Femur (tissue), 1 donor: ENCODE measurements around the gene LRP3.
"Not testable (repeated sequence)": the region's sequence is repeated elsewhere in the genome, so short reads cannot be mapped to it uniquely, and the experiment has no call there.

Experiments
- DNase-seq: peaks from one replicate; pipeline ENCODE4 v3.0.0-alpha.2; 2017

Gene LRP3

DNA sequence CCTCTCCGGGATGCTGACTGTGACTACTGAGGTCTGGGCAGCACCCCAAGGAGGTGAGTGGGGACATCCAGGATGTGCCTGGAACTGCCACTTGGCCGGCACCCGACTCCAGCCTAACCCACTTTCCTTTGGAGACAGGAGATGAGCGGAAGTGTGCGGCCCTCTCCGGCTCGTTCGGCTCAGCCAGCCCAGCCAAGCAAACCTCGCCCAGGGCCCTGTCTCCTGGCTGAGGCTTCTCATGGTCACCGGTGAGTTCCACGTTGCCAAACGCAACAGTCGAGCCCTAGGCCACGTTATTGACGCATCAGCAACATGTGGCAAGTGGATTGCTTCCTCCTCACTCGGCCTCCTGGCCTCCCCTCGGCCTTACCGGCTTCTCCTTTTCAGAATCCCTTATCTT, 26.0 kb downstream of the LRP3 start:
- DNase-seq: no peak

DNA sequence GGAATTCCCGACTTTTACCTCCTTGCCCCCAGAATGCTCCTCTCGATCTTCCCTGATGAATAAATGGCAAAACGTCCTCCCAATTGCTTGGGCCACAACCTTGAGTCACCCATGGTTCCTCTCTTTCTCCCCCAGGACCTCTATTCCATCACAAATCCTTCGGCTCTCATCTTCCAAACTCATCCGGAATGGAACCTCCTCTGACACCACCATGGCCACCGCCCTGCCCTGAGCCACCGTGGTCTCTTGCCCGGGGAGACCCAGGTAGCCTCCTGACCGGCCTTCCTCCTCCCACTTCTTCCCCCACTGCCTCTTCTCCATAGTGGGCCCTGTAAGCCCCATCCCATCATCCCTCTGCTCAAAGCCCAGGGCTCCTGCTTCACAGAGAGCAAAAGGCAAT, 26.6 kb downstream of the LRP3 start:
- no peak for DNase-seq

DNA sequence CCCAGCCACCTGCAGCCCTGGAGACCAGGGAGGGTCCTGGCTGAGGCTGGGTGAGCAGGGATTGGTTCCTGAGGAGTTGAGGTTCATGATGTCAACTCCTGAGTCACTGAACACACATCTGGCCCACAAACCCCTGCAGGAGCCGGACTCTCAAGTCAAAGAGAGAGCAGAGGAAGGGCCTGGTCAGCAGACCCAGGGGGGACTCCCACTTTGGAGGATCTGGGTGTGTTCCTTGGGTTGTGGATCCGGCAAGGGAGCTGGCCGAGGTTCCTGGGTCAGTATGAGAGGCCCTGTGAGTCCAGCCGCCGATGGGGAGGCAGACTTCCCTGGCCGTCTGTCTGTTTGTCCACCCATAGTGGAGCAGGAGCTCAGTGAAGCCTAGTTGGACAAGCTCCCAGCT, 27.5 kb downstream of the LRP3 start:
- DNase-seq: no peak

DNA sequence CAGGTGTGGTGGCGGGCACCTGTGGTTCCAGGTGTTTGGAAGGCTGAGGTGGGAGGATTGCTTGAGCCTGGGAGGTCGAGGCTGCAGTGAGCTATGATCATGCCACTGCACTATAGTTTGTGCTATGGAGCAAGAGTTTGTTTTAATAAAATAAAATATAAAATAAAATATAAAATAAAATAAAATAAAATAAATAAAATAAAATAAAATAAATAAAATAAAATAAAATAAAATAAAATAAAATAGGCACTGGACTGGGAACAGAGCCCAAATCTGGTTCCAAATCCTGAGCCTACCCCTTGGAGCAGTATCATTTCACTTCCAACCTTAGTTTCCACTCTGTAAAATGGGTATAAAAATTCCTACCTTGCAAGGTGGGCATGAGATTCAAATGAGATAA, 28.1 kb downstream of the LRP3 start:
- DNase-seq: not testable (repeated sequence)

DNA sequence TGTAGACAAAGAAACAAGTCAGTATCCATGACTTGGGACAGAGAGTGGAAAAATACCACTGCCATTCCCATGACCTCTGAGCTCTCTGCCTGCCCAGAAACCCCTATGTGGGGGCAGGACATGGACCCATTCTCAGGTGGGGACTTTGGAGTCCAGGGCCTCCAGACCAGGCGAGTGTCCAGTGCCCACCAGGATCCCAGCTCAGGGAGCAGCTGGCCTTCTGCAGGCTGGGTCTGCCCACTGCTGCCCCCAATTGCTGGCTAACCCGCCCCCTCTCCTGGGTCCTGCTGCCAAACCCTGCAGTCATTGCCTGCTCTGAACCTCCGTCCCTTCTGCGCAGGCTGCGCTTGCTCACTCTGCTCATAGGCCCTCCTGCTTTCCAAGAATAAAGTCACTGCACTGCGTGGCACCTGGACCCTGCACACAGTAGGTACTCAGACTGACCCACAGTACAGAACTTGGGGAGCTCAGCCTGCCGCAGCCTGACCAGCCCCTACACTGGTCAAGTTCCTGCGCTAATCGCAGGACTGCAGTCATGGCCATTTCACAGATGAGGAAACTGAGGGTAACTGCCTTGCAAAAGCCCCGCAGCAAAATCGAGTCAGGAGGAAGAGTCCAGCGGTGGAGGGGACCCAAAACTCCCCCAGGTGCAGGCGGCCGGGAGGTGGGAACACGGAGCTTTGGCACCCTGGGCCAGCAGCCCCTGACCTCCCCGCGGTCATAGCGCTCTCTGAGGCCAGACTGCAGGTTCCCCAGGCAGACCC, 30.7 kb downstream of the LRP3 start:
- DNase-seq: no peak

DNA sequence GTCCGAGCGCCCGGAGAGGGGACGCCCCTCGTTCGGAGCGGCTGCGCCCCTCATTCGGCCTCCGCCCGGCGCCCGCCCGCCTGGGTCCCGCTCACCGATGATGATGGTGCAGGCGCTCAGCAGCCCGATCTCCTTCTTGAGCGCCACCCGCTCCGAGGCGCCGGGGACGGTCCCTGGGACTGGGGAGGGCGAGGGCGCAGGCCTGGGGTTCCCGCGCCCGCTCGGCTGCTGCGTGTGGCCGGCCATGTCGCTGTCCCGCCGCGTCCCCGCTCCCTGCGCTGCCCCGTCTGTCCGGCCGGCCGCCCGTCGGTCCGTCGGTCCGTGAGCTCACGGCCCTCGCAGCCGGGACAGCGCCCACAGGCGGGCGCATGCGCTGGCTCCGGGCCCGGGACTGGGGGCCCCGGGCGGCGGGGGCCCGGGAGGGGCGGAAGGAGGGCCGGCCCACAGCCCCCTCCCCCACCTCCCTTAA, 31.4 kb downstream of the LRP3 start, which contains the start of gene SLC7A10:
Gene SLC7A10, minus strand, starts transcription at position 393 of the 469 bp plus-strand sequence. Its CDS starts 147 bp downstream, at position 246.
- DNase-seq: no peak

DNA sequence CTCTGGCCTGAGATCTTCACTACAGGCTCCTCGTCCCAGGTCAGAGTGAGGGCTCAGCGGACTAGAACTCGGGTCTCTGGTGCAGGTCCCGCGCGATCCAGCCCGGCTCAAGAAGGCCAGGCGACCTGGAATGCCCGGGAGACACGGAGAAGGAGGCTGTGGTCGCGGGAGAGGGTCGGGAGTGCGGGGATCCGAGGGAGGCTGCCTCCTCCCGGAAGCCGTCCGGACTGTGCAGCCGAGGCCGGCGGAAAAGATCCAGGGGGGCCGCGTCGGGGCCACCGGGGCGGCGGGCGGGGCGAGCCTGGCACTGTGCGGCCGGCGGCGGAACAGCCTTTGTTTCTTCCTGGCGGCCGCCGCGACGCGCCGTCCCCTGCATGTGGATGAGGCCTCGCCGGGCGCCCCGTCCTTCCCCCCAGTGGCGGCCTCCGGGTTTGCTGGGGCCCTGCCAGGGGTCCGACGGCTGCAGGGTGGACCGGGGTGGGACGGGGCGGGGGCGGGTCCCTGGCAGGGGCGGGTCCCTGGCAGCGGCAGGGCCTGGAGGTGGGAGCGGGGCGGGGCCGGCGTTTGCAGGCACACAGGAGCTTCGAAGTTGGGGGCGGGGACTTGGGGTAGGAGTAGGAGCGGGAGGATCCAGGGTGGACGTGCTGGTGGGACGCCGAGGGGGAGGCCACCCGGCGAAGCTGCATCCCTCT, 32.6 kb downstream of the LRP3 start:
- DNase-seq: no peak

DNA sequence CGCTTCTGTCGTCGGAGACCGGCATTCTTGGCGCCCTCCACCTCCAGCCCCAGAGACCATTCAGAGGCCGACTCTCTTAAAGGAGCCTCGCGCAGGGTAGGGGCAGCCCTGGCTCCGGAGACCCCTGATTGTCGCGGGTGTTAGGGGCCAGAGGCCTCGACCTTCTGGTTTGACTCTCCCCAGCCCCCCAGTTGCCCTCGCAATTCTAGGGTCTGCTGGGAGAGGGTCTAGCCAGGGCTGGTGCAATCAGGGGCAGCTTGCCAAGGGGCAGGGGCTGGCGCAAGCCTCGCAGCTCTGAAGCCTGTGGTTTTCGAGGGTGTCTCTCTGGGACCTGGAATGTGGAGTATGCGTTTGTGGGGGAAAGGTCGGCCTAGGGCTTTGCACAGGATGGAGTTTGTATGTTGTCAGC, 33.1 kb downstream of the LRP3 start:
- no peak for DNase-seq

DNA sequence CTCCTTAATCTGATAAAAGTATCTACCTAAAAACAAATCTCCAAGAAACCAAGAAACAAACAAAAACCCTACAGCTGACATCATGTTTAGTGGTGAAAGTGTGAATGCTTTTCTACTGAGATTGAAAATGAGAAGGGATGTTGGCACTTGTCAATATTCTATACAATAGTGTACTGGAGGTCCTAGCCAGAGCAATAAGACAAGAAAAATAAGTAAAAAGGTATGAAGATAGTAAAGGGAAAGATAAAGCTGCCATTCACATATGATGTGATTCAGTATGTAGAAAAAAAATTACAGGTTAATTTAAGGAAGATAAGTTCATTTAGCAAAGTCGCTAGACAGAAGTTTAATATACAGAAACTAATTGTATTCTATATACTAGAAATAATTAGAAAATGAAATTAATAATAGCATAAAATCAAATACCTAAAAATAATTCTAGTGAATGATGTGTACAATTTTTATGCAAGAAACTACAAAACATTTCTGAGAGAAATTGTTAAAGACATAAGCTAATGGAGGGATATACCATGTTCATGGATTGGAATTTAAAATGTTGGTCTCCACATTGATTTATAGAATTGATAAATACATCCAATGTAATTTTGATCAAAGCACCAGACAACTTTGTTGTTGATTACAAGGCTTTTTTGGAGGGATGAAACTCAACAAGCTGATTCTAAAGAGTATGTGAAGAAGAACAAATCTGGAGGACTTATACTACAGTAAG, 33.9 kb downstream of the LRP3 start:
- DNase-seq: no peak

DNA sequence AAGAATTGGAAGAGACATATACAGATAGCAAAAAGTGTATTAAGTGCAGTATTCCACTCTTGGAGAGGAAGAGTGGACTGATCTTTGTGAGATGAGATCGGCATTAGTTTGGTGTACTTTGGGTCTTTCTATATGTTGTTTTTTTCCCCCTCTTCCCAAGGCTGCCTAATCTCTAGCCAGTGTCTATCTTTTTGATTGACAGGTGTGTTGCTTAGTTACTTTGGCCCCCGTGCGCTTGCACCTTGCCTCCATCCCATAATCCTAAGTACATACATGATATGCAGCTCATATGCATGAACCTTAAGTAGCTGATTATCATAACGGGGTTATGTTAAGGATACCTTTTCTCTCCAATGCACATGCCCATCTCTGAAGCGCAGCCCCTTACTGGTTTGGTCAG, 35.8 kb downstream of the LRP3 start:
- no peak for DNase-seq

DNA sequence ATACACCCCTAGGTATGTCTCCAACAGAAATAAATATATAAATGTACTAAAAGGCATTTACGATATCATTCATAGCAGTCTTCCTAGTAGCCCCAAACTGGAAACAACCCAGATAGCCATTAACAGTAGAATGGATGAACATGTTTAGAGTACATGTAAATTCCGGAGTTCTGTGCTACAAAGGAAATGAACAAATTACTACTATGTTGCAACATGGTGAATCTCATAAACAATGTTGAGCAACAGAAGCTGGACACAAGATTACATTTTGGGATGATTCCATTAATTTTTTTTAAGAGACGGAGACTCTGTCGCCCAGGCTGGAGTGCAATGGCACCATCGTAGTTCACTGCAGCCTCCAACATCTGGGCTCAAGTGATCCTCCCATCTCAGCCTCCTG, 37.4 kb downstream of the LRP3 start:
- no peak for DNase-seq

DNA sequence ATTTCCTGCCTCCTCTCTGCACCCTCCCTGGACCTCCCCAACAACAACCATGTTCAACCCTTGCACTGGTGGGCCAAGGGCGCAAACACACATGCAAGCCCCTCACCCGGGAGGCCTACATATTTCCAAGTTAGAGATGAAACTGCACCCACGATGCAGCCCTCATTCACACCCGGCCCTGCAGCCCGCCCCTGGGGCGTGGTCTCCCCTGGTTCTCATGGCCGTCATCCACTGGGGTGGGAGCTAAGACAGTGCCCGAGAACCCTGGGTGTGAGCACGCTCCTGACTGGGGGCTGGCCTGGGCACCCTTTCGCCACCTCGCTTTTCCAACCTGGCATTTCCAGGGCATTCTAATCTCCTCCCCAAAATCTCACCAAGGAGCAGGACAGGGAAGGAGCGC, 38.5 kb downstream of the LRP3 start:
- DNase-seq: no peak

DNA sequence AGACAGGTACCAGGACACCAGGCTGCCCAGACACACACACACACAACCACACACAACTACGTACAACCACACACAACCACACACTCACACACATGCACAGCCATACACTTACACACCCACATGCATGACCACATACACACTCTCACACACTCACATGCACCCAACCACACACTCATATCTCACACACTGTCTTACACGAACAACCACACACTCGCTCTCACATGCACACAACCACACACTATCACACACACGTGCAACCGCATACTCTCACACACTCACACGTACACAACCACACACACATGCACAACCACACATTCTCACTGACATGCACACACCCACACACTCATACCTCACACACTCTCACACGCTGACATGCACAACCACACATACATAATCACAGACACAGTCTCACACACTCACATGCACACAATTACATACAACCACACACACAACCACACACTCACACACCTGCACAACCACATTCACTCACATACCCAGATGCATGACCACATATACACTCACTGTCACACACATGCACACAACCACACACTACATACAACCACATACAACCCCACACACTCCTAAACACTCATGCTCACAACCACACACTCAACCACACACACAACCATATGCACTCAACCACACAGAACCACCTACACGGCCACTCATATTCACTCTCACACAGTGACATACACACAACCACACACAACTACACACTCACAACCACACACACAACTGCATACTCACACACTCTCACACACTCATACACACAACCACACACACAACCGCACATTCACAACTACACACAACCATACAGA, 39.1 kb downstream of the LRP3 start:
- no peak for DNase-seq

DNA sequence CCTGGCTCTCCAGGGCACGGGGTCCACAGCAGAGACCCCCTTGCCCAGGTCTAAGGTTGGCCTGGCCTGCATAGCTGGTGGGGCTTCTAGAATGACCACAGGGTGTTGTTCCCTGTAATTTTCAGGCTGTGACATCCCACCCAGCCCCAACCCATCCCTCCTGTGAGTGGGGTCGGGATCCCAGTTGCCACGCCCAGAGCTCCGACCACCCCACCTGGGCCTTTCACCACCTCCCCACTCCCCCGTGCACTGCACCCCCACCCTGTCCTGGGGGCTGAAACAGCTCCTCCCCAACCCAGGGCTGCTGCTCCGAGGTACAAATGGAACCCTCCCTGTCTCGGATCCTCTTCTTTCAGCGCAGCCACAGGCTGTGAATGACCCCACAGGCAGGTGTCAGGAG, 40.0 kb downstream of the LRP3 start:
- no peak for DNase-seq

DNA sequence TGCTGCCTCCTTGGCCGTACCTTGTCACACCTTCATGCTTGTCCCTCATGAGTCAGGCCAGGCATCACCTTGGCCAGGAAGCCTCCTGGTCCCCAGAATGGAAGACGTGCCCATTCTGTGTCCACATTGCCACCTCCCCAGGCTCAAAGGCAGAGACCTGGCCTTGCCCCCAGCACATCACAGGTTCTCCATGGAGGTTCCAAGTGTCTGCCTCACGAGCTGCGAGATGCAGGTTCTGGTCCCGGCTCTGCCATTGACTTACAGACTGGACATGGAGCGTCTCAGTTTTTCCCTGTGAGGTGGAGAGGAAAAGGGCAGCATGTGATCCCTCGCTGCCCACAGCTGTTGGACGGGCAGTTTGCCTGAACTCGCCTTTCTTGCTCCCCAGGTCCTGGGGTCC, 40.6 kb downstream of the LRP3 start:
- no peak for DNase-seq

DNA sequence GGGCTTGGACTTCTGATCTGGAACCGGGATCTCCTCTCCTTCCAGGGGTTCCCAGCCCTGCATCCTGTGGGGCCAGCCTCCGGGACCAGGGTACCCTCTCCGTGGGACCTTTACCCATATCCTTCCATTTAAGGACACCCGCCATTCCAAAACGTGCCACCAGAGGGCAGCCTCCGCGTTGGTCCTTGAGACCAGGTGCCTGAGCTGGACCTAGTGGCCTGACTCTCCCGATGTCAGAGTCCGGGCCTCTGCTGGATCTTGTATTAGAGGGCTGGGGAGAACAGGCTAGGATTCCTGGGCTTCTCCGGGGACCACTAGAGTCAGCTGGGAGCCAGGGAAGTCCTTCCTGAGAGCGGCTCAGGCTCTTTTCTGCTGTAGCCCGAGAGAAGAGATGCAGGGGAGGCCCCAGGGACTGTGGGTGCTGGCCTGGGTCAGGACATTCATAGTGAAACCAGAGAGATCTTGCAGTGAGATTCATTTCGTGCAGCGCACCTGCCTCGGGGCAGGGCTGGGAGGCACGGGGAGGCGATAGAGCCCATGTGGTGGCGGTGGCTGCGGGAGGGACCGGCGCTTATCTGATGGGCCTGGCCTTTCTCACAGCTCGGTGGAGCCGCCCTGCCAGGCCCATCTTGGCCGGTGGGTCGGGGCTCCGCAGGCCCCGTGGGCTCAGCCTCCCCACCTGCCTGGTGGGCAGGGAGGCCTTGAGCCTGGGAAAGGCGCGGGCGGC, 41.3 kb downstream of the LRP3 start:
- peak; percentile 78 for DNase-seq

DNA sequence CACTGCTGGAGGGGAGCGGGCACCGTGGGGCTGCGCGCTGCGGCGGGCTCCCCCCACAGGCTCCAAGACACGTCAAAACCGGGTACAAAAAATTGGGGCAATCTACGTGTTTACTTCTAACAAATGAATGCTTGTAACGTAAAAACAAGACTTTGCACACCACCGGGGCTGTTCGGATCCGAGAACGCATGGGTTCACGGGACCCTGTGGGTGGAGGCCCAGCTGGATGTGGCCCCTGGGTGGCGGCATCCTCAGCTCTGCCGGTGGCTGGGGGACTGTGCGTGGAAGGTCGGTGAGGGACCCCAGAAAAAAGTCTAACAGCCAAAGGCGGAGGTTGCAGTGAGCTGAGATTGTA, 41.8 kb downstream of the LRP3 start:
- DNase-seq: no peak

DNA sequence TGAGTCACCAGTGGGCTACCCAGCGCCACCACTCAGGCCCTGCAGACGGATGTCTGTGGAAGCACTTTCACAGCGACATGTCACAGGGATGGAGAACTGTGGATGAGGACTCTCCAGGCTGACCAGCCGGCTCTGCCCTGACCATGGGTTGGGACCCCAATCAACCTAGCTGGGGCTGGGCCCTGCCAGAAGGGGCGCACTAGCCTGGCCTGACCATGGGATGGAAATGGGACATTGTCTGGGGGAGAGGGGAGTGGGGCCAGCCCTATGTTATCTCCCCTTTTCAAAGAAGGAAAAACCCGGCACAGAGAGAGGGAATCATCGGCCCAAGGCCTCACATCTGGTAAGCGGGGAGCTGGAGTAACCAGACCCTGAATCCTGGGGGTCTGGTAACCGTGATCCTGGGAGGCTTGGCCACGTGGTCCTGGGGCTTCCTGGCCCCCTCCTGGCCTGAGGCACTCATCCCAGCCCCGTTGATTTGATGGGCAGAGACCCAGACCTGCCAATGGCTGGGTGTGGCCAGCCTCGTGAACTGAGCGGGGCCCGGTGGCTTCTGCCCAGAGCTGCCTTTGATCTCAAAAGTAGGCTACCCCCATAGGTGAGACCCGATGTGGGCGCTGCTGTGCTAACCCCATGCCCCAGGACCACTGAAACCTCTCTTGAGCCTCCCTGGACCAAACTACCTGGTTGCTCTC, 42.7 kb downstream of the LRP3 start:
- no peak for DNase-seq

DNA sequence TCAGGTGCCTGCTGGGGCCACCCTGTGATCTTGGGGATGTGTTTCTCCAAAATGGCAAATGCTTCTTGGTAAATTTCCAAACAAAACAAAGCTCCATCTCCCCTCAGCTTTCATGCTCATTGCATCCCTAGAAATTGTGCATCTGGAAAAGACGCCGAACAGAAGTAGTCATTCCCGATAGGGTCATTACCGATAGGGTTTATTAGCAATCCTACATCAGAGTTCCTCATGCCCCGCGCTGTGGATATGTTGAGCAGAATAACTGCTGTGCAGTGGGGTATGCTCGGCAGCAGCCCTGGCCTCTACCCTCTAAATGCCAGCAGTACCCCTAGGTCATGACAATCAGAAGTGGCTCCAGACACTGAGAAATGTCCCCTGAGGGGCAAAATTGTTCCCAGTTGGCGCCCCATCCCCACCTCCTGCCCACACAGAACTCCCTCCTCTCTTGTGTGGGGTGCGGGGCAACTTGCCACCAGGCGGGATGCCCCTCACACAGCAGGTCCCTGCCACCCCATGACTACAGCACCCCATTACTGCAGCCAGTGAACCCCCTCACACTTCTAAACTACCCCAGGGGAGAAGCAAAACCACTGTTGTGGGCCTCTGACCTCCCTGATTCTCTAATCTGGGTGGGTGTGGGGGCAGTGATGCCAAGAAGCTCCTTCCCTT, 44.5 kb downstream of the LRP3 start:
- DNase-seq: no peak

DNA sequence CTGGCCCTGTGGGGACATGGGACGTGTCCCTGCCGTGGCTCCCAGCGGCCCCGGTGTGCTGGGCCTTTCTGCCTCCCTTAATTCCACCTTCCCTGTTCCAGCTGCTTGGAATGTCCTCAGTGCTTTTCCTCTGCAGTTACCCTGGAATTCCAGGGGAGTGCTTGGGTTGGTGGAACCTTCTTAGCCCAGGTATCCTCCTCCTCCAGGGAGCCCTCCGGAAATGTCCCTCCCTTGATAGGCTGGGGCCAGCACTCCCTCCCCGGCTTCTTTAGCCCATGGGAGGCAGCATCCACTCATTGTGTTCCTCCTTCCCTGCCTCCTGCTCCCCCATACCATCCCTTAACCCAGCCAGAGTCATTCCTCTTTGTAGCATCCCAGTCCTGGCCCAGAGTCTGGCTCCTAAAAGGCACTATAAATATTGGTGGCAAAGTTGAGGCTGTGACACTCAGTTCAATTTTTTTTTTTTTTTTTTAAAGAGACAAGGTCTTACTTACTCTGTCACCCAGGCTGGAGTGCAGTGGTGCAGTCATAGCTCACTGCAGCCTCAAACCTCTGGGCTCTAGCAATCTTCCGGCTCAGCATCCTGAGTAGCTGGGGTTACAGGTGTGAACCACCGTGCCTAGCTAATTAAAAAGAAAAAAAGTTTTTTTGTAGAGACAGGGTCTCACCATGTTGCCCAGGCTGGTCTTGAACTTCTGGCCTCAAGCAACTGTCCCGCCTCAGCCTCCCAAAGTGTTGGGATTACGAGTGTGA, 45.3 kb downstream of the LRP3 start:
- DNase-seq: no peak
